GM12875 (cell line): ENCODE measurements around the gene ENTPD2.

ENCODE experiments used
- H3K4me3 ChIP-seq: one replicate; pipeline ENCODE4 v1.5.1; 2011; ENCODE audit warnings: low read depth, low read length, control low read depth
- CTCF ChIP-seq: IDR thresholded peaks from 2 replicates; pipeline ENCODE4 v1.5.1; 2011; ENCODE audit warnings: low read depth, mild to moderate bottlenecking, control low read depth, inconsistent platforms, low read length, moderate library complexity, borderline replicate concordance; ENCODE audit not compliant: insufficient read depth

ENTPD2 gene

GRCh38 chr9:137014776-137015539 is 38.9 kb downstream of the ENTPD2 start:
- H3K4me3 ChIP-seq = no peak overlapping the region
- TF ChIP-seq CTCF = no peak

- no peak overlapping the region for H3K4me3 ChIP-seq
- TF ChIP-seq CTCF = no peak
Observed at GRCh38 chr9:137014166-137014565, 39.7 kb downstream of the ENTPD2 start.

- TF ChIP-seq CTCF = no peak
- no peak overlapping the region for H3K4me3 ChIP-seq
Observed at GRCh38 chr9:137013571-137013940, 40.3 kb downstream of the ENTPD2 start.

GRCh38 chr9:137012694-137013570 is 40.9 kb downstream of the ENTPD2 start:
- no peak for TF ChIP-seq CTCF
- H3K4me3 ChIP-seq = no peak overlapping the region

- H3K4me3 ChIP-seq = no peak overlapping the region
- no peak for TF ChIP-seq CTCF
Observed at GRCh38 chr9:137011907-137012675, 41.8 kb downstream of the ENTPD2 start.

- no peak overlapping the region for H3K4me3 ChIP-seq
- no peak for TF ChIP-seq CTCF
Observed at GRCh38 chr9:137011156-137011555, 42.7 kb downstream of the ENTPD2 start.
